GM12878 (cell line): ENCODE data around the gene PFKP. TPM values are rescaled to one million over a fixed set of nuclear protein-coding genes. Genes with fewer than 3 reads are reported as not detected.

ENCODE experiments used
- ATAC-seq: fragments of 200-7000 bp; cut with Tn5 transposase; 3 replicates; pipeline ENCODE4 v1.9.1; 2020; ENCODE audit warnings: mild to moderate bottlenecking, moderate library complexity
- BruUV-seq: library from RNA; stranded (reverse); fragments of 400-500 nt; replicated peaks from 2 replicates; lab custom pipeline; 2021; lab: Mats Ljungman, UMichigan
- CTCF ChIA-PET: fragments of 300-600 bp; sonication (Branson Sonifier 250); formaldehyde crosslinking; extraction: SDS; loops from one replicate; lab custom pipeline; 2021; ENCODE audit warnings: inconsistent platforms; lab: Yijun Ruan, JAX
- POLR2A ChIA-PET: fragments of 350-600 bp; formaldehyde crosslinking; extraction: SDS; loops from one replicate; lab custom pipeline; 2021; ENCODE audit warnings: inconsistent platforms; lab: Charles Lee
- RAD21 ChIA-PET: fragments of 300-600 bp; sonication (Branson Sonifier 250); formaldehyde crosslinking; loops from one replicate; lab custom pipeline; 2023; ENCODE audit warnings: antibody characterized with exemption; ENCODE audit not compliant: unreplicated experiment; lab: Charles Lee
- SMC1A ChIA-PET: fragments of 300-600 bp; sonication (Branson Sonifier 250); formaldehyde crosslinking; loops from one replicate; lab custom pipeline; 2023; ENCODE audit not compliant: unreplicated experiment, uncharacterized antibody; lab: Charles Lee
- DNase-seq: peaks from one replicate; pipeline ENCODE4 v3.0.0-alpha.2; 2011; ENCODE audit warnings: low read depth, low spot score
- FAIRE-seq: peaks from 3 replicates; lab custom pipeline; 2011; peaks lifted over from hg19 to GRCh38; lab: Jason Lieb, UNC
- H2AFZ ChIP-seq: 2 replicates; pipeline ENCODE4 v1.6.0; 2011; ENCODE audit warnings: low read depth, low read length, control low read depth; ENCODE audit not compliant: control insufficient read depth
- H3K27ac ChIP-seq: 2 replicates; pipeline ENCODE4 v1.5.1; 2011; ENCODE audit warnings: control low read depth; ENCODE audit not compliant: control insufficient read depth, insufficient read depth
- H3K27me3 ChIP-seq, 2 experiments: replicated peaks in 1 of 2; 2 replicates each; pipeline versions ENCODE4 v1.6.0 to v1.6.1; 2011; ENCODE audit warnings: low read length in 1 of 2; ENCODE audit not compliant: control insufficient read depth in 2 of 2, insufficient read depth in 2 of 2
- H3K36me3 ChIP-seq, 2 experiments: 2 replicates each; pipeline ENCODE4 v1.5.1; 2011; ENCODE audit warnings: low read length in 1 of 2; ENCODE audit not compliant: control insufficient read depth in 2 of 2, insufficient read depth in 2 of 2
- H3K4me1 ChIP-seq: 2 replicates; pipeline ENCODE4 v1.6.1; 2011; ENCODE audit warnings: mild to moderate bottlenecking, low read length, moderate library complexity, mixed read lengths; ENCODE audit not compliant: control insufficient read depth, insufficient read depth
- H3K4me2 ChIP-seq: 2 replicates; pipeline ENCODE4 v1.6.0; 2011; ENCODE audit warnings: control low read depth; ENCODE audit not compliant: control insufficient read depth, insufficient read depth
- H3K4me3 ChIP-seq: fragments of 200-600 bp; sonication (generic); 2 replicates; pipeline ENCODE4 v1.5.1; 2016
- H3K79me2 ChIP-seq: 2 replicates; pipeline ENCODE4 v1.6.0; 2011; ENCODE audit warnings: low read length; ENCODE audit not compliant: control insufficient read depth, insufficient read depth
- H3K9ac ChIP-seq: 2 replicates; pipeline ENCODE4 v1.8.0; 2011; ENCODE audit warnings: low read length, control low read depth, mixed read lengths; ENCODE audit not compliant: control insufficient read depth, insufficient read depth
- H3K9me3 ChIP-seq: replicated peaks from 3 replicates; pipeline ENCODE4 v1.5.1; 2011; ENCODE audit warnings: mild to moderate bottlenecking, low read length; ENCODE audit not compliant: control insufficient read depth, insufficient read depth
- H4K20me1 ChIP-seq: 2 replicates; pipeline ENCODE4 v1.6.0; 2011; ENCODE audit not compliant: control insufficient read depth, insufficient read depth
- ATF2 ChIP-seq: IDR thresholded peaks from 2 replicates; pipeline ENCODE4 v1.6.1; 2012; ENCODE audit warnings: low read length, inconsistent platforms
- CTCF ChIP-seq, 3 experiments: IDR thresholded peaks in 2 of 3; conservative IDR thresholded peaks in 1 of 3; 2 replicates each; pipeline ENCODE4 v1.5.1; 2011; ENCODE audit warnings: low read depth in 3 of 3, low read length in 3 of 3, mild to moderate bottlenecking in 3 of 3, control low read depth in 2 of 3, moderate library complexity in 2 of 3, inconsistent platforms in 1 of 3, mixed read lengths in 1 of 3; ENCODE audit not compliant: control insufficient read depth in 2 of 3, insufficient read depth in 1 of 3; ENCODE audit errors: extremely low read depth in 1 of 3
- MYC ChIP-seq: IDR thresholded peaks from 2 replicates; pipeline ENCODE4 v1.6.1; 2011; ENCODE audit warnings: mild to moderate bottlenecking, low read length, moderate library complexity, inconsistent platforms; ENCODE audit not compliant: insufficient read depth, insufficient replicate concordance, insufficient read length, severe bottlenecking
- NBN ChIP-seq: fragments of 450-650 bp; IDR thresholded peaks from 2 replicates; pipeline ENCODE4 v1.6.1; 2016
- NFYB ChIP-seq: IDR thresholded peaks from 2 replicates; pipeline ENCODE4 v1.6.1; 2011; ENCODE audit warnings: low read depth, mild to moderate bottlenecking, low read length, improper control_type of control experiment, moderate library complexity; ENCODE audit not compliant: insufficient read depth
- RAD21 ChIP-seq: IDR thresholded peaks from 2 replicates; pipeline ENCODE4 v1.6.1; 2011; ENCODE audit warnings: mild to moderate bottlenecking, low read depth, low read length, moderate library complexity; ENCODE audit not compliant: insufficient read depth
- SMC3 ChIP-seq: IDR thresholded peaks from 2 replicates; pipeline ENCODE4 v1.6.1; 2011; ENCODE audit warnings: low read length, improper control_type of control experiment, borderline replicate concordance
- YY1 ChIP-seq: IDR thresholded peaks from 2 replicates; pipeline ENCODE4 v1.6.1; 2011; ENCODE audit warnings: low read depth, mild to moderate bottlenecking, low read length
- WGBS: methylation state at CpG from one replicate; pipeline ENCODE4 v1.1.6; 2016; ENCODE audit warnings: low lambda C conversion rate; ENCODE audit not compliant: insufficient replicate concordance, insufficient coverage; ENCODE audit errors: missing lambda C conversion rate; 5-methylcytosine and 5-hydroxymethylcytosine counted together
- in situ Hi-C: fragments of 300-500 bp; cut with MboI; formaldehyde crosslinking; loops from 9 replicates; pipeline ENCODE4 v1.14.3; 2018; ENCODE audit warnings: mixed read lengths
- intact Hi-C: fragments of 100-400 bp; cut with micrococcal nuclease; formaldehyde crosslinking; loops from one replicate; pipeline ENCODE4 v1.14.2; 2022; ENCODE audit not compliant: unreplicated experiment
- polyA plus RNA-seq, 11 experiments: library from polyadenylated mRNA; depleted of rRNA in 4 of 11; unstranded in 6 of 11; stranded (reverse) in 5 of 11; fragments of >200 nt; fragmentation: Nextera tagmentation in 4 of 11; fragmentation: Illumina TruSeq in 1 of 11; extraction: Ambion mirVana in 4 of 11; extraction: Trizol in 1 of 11; gene quantifications; 1 replicate in 1 of 11; 2 replicates in 10 of 11; pipeline versions ENCODE4 v1.2.1 to v1.2.3, GENCODE V29; 2011 to 2016; ENCODE audit warnings: inconsistent platforms in 2 of 11, missing spikeins in 2 of 11, low read depth in 1 of 11
- total RNA-seq, 4 experiments: library from RNA; depleted of rRNA in 3 of 4; stranded (reverse); fragments of >200 nt in 3 of 4; fragmentation: Illumina TruSeq in 1 of 4; extraction: Trizol in 1 of 4; gene quantifications; 2 replicates each; pipeline versions ENCODE4 v1.2.1 to v1.2.3, GENCODE V29; 2013 to 2021

Gene PFKP
- total and polyA plus RNA-seq, 10 of the 15 experiments (the other 5 are each of a cell fraction or from before 2014, with no cell fraction given): 27.0 to 145 (median 95.7) TPM

GRCh38 chr10:3043512-3044368 lies 23.6 kb upstream of the PFKP start:
- RAD21 ChIA-PET: interaction anchor here (0.5 to 4.9 kb wide), 8 partner anchors 11 to 911 kb away, joined by 3 to 53 read pairs (median 4); no protein-coding TSS in a partner anchor

More at GRCh38 chr10:3043512-3044368, 23.6 kb upstream of the PFKP start:
- Histone ChIP-seq H4K20me1 (no peaks in the 10 kb centered on the region), H3K4me1 (no peaks in the 10 kb centered on the region), H3K27ac (no peak overlapping the region), H3K4me2 (no peak overlapping the region), H2AFZ (no peak overlapping the region), H3K36me3 (no peaks in the 10 kb centered on the region), H3K9ac (no peak overlapping the region), H3K9me3 (no peaks in the 10 kb centered on the region; the same call in 2 of the 3 replicates), H3K79me2 (no peaks in the 10 kb centered on the region), H3K4me3 (no peak overlapping the region), H3K27me3 (0 out of 4 replicates have a peak, but pooled peaks cover 0 to 2% of the 10 kb centered on the region in 2 experiments)
- CTCF ChIA-PET: interaction anchor here (0.6 to 4.8 kb wide), 27 partner anchors 8 to 1767 kb away, joined by 3 to 96 read pairs (median 4); no protein-coding TSS in a partner anchor
- TF ChIP-seq MYC (no peak), NFYB (no peak), RAD21 (peak; percentile 97), YY1 (peak; percentile 61; the same call in 1 of the 2 replicates), ATF2 (no peak), SMC3 (peak; percentile 88), NBN (no peak), CTCF (IDR thresholded peaks at IDR 0.05 in 2 of 3, conservative IDR thresholded peaks at IDR 0.05 in 1 of 3; ENCODE audit: control insufficient read depth in 2 of 3, extremely low read depth in 1 of 3, insufficient read depth in 1 of 3, low read depth in 3 of 3, low read length in 3 of 3) (peak; percentile 73 to 87 (median 76))
- intact Hi-C loops (loop anchor here (1.0 to 10.0 kb wide), 6 partner anchors 66 to 1289 kb away; no protein-coding TSS in a partner anchor), in situ Hi-C loops (loop anchor here (5.0 kb wide), 1 partner anchor 116 kb away; no protein-coding TSS in a partner anchor)
- FAIRE-seq (peak; percentile 65), DNase-seq (no peak), ATAC-seq (peak; percentile 85)
- 11% methylated on average over 16 of the region's 16 CpGs for WGBS
- SMC1A ChIA-PET: interaction anchor here (0.9 to 3.9 kb wide), 16 partner anchors 9 to 446 kb away, joined by 3 to 25 read pairs (median 4); no protein-coding TSS in a partner anchor
- POLR2A ChIA-PET: interaction anchor here (0.5 kb wide), 1 partner anchor 27 kb away, joined by 3 read pairs; no protein-coding TSS in a partner anchor
- no TSS peak for BruUV-seq
